ENCODE results near the gene AP1M1.

AP1M1 gene

GRCh38 chr19:16208847-16209665 is 11.3 kb downstream of the AP1M1 start:
- no peak for DNase-seq

DNA sequence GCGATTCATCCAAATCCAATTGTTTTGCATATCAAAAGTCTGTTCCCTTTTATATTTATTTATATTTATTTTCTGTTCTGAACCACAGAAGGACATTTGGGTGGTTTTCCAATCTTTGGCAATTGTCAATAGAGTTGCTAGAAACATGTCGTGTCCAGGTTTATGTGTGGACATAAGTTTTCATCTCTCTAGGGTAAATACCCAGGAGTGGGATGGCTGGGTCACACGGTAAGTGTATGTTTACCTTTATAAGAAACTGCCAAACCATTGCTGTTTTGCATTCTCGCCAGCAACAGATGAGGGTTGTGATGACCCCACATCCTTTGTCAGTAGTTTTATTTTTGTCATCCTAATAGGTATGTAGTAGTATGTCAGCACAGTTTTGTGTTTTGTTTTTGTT is 12.5 kb downstream of the AP1M1 start:
- no peak for DNase-seq

- DNase-seq: no peak
Measured at GRCh38 chr19:16213076-16213475, 15.4 kb downstream of the AP1M1 start.

GRCh38 chr19:16216744-16217670 is 19.3 kb downstream of the AP1M1 start:
- peak in 4 of 6 experiments; percentile 8 to 66 (median 31) for DNase-seq

GRCh38 chr19:16217716-16218451 is 20.2 kb downstream of the AP1M1 start:
- DNase-seq: no peak

- DNase-seq: peak in 2 of 6 experiments; percentile 7 to 12
Measured at GRCh38 chr19:16218851-16219250, 21.1 kb downstream of the AP1M1 start.

DNA sequence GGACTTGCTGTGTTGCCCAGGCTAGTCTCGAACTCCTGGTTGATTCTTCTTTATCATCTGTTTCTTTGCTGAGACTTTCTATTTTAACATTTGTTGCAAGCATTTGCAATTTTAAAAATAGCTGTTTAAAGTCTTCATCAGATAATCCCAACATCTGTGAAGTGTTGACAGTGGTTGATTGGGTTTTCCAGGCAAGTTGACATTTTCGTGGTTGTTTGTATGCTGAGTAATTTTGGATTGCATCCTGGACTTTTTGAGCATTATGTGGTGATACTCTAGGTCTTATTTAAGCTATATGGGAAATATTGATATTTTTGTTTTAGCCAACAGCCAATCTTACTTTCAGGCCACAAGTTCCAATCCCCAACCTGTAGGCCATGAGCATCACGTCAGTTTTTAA is 25.1 kb downstream of the AP1M1 start:
- DNase-seq: no peak

DNA sequence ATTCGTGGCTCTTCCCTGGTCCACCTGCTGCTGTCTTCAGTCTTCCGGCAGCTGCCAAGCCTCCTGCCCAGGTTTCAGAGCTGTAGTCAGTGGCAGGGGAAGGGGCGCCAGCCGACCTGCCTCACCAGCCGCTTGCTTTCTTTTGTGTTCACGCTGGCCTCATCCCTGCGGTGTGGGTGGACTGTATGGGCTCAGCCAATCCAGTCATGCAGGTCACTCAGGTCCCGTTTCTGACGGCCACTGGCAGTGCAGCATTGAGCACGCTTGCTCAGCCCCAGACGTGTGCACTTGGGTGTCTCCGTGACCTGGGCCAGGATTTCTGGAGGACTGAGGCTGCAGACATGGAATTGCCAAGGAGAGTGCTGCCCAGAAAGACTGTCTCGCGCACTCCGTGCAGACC is 26.0 kb downstream of the AP1M1 start:
- DNase-seq: no peak

- no peak for DNase-seq
Measured at GRCh38 chr19:16224293-16225045, 26.8 kb downstream of the AP1M1 start.

DNA sequence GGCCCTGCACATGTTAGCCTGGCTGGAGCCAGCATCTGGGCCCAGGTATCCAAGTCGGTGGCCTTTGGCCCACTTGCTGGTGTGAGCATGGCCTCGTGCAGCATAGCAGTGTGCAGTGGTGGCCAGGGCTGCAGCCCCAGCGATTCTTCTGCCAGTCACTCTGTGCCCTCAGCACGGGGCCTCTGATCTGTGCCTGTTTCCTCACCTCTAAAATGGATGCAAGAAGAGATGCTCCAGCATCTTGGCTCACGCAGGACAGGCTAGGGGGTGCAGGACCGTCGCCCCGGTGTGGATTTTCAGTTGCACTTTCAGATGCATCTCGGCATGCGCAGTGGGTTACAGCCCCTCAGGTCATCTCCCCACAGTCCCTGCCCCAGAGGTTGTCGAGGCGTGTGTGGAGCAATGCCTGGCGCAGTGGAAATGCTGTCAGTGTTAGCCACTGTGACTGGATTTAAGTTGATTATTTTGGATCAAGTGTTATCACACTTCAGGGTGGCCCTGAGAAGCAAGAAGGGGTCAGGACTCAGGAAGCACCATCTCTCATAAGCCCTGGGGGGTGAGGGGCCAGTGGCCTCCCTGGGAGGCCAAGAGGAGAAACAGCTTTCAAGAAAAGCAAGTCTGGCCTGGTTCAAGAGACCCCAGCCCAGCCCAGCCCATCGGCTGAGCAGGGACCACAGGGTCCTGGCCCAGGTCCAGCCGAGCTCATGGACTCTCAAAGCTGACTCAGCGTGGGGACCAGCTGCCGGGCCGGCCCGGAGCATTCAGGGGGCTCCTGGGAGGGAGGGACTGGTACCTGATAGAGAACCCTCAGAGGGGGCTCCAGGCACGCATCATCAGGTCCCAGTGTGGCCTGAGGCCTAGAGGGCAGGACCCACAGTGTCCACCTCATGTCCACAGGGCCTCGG is 27.8 kb downstream of the AP1M1 start:
- no peak for DNase-seq

DNA sequence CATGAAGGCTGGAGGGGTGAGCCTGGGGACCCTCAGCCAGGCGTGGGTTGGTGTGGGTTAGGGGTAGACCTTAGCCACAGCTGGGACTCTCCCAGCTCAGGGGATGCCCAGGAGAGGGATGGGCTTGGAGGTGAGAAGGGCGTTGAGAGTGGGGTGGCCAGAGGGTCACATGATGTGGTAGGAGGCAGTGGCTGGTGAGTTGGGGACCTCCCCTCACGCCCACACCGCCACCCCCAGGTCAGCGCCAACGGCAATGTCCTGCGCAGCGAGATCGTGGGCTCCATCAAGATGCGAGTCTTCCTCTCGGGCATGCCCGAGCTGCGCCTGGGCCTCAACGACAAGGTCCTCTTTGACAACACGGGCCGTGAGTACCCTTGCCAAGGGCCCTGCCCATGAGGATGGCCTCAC is 28.5 kb downstream of the AP1M1 start:
- DNase-seq: no peak

DNA sequence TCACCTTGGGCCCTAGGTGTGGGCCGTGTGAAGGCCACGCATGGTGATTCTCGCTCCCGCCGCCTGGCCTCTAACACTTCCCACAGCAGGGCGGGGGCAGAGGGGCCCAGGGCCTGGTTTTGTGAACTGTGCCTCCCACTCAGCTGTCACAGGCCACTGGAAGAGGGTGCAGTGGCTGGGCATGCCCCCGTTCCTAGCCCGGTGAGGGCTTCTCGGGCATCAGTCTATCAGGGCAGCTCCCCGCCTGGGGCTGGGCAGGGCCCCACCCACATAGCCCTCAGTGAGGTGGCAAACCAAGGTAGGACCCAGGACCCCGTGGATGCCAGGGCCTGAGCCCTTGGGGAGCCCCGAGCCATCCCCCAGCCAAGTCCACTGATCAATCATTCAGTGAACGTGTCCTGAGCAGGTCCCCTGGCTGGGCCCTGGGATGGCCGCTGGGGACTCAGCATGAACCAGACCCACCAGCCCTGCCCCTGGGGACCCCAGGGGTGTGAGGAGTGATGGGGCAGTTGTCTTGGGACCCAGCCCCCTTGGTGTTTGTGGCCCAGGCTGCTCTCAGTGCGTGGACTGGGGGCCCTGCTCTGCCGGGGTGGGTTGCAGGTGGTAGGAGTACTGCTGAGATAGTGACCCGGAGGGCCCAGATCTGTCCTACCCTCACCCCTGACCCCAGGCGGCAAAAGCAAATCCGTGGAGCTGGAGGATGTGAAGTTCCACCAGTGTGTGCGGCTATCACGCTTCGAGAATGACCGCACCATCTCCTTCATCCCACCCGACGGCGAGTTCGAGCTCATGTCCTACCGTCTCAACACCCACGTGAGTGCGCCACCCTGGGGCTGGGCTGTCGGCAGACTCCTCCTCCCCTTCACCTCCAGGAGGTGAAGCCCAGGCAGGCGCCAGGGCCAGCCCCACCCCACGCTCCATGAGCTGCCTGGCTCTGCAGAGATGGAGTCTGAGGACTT is 29.4 kb downstream of the AP1M1 start:
- no peak for DNase-seq

- DNase-seq: no peak
Measured at GRCh38 chr19:16227837-16228636, 30.3 kb downstream of the AP1M1 start.

GRCh38 chr19:16228637-16229321 is 31.1 kb downstream of the AP1M1 start:
- DNase-seq: no peak

DNA sequence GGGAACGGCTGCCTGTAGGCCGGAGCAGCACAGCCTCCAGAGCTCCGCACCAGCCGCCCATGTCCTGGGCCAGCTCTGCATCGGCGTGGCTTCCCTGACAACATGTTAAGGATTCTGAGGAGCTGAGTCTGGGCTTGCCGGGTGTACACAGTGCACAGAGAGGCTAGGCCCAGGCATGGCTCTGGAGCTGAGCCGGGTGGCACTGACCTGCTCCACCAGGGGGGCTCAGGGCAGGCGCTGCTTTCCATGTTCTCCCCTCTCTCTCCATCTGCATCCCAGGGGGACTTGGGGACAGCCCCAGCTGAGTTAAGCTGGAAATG is 31.6 kb downstream of the AP1M1 start:
- DNase-seq: no peak

GRCh38 chr19:16232127-16232526 is 34.4 kb downstream of the AP1M1 start:
- no peak for DNase-seq

- no peak for DNase-seq
Measured at GRCh38 chr19:16232568-16232967, 34.9 kb downstream of the AP1M1 start.

- DNase-seq: no peak
Measured at GRCh38 chr19:16233081-16233776, 35.5 kb downstream of the AP1M1 start.
